HepG2 (cell line): ENCODE data around the gene PPP2R2C. TPM values are rescaled to one million over a fixed set of nuclear protein-coding genes. Genes with fewer than 3 reads are reported as not detected.

Experiments
- AKAP8 ChIP-seq: sonication (generic); formaldehyde crosslinking; IDR thresholded peaks from 2 replicates; pipeline ENCODE4 v1.5.1; 2020; ENCODE audit warnings: mild to moderate bottlenecking, missing genetic modification reagents
- ETS1 ChIP-seq: sonication (generic); formaldehyde crosslinking; IDR thresholded peaks from 2 replicates; pipeline ENCODE4 v1.4.0; 2020; ENCODE audit warnings: missing genetic modification reagents
- HMG20B ChIP-seq: conservative IDR thresholded peaks from 2 replicates; pipeline ENCODE4 v1.6.1; 2016; ENCODE audit warnings: missing genetic modification reagents, missing compliant biosample characterization
- PRDM15 ChIP-seq: sonication (generic); formaldehyde crosslinking; IDR thresholded peaks from 2 replicates; pipeline ENCODE4 v1.4.0; 2020; ENCODE audit warnings: missing genetic modification reagents
- TAF15 ChIP-seq: fragments of 200-400 bp; formaldehyde crosslinking; IDR thresholded peaks from one replicate; pipeline ENCODE4 v1.6.1; 2018; ENCODE audit warnings: mild to moderate bottlenecking, low read depth, low read length; ENCODE audit not compliant: poor library complexity, severe bottlenecking
- ZBTB7B ChIP-seq: sonication (generic); formaldehyde crosslinking; IDR thresholded peaks from 2 replicates; pipeline ENCODE4 v1.4.0; 2020; ENCODE audit warnings: missing genetic modification reagents
- ZMYM3 ChIP-seq: sonication (generic); formaldehyde crosslinking; IDR thresholded peaks from 2 replicates; pipeline ENCODE4 v1.5.1; 2020; ENCODE audit warnings: mild to moderate bottlenecking, missing genetic modification reagents
- ZNF260 ChIP-seq: sonication (generic); formaldehyde crosslinking; IDR thresholded peaks from 2 replicates; pipeline ENCODE4 v1.4.0; 2020; ENCODE audit warnings: missing genetic modification reagents, low read depth, mild to moderate bottlenecking, borderline replicate concordance
- ZNF496 ChIP-seq: sonication (generic); formaldehyde crosslinking; IDR thresholded peaks from 2 replicates; pipeline ENCODE4 v1.8.1; 2023; ENCODE audit warnings: mild to moderate bottlenecking, moderate library complexity, missing genetic modification reagents; ENCODE audit not compliant: insufficient replicate concordance
- ZNF746 ChIP-seq: sonication (generic); formaldehyde crosslinking; IDR thresholded peaks from 2 replicates; pipeline ENCODE4 v1.8.0; 2022; ENCODE audit warnings: mild to moderate bottlenecking, missing genetic modification reagents
- polyA plus RNA-seq, 8 experiments: library from polyadenylated mRNA; depleted of rRNA in 3 of 8; stranded (reverse) in 7 of 8; unstranded in 1 of 8; fragments of >200 nt; fragmentation: Illumina TruSeq in 4 of 8; extraction: Trizol in 4 of 8; gene quantifications; 2 replicates each; pipeline versions ENCODE4 v1.2.1 to v1.2.3, GENCODE V29; 2011 to 2016; ENCODE audit warnings: low read depth in 4 of 8, missing spikeins in 1 of 8, mixed read lengths in 1 of 8; ENCODE audit not compliant: insufficient read depth in 1 of 8
- total RNA-seq, 5 experiments: library from RNA; depleted of rRNA; stranded (reverse); fragments of >200 nt; fragmentation: Illumina TruSeq; extraction: Trizol; gene quantifications; 2 replicates each; pipeline ENCODE4 v1.2.3, GENCODE V29; 2016; ENCODE audit warnings: low read depth in 1 of 5

The PPP2R2C gene
- total and polyA plus RNA-seq, 2 of the 13 experiments (the other 11 are each of a cell fraction or from before 2014, with no cell fraction given), result 0.60 to 8.6 TPM

GRCh38 chr4:6500481-6501140, 28.2 kb upstream of the PPP2R2C start (continued):
- TF ChIP-seq PRDM15 (CRISPR knock-in tag), result no peak
- no peak for TF ChIP-seq ZNF746 (CRISPR knock-in tag)
- TF ChIP-seq ETS1 (CRISPR knock-in tag), result no peak
- TF ChIP-seq AKAP8 (CRISPR knock-in tag), result no peak
- no peak for TF ChIP-seq HMG20B
- no peak for TF ChIP-seq ZNF260 (CRISPR knock-in tag)
- TF ChIP-seq ZBTB7B (CRISPR knock-in tag), result no peak
- no peak for TF ChIP-seq TAF15
- TF ChIP-seq ZMYM3, result no peak
- no peak for TF ChIP-seq ZNF496 (CRISPR knock-in tag)
